ENCODE data around the gene KRT35.

DNA sequence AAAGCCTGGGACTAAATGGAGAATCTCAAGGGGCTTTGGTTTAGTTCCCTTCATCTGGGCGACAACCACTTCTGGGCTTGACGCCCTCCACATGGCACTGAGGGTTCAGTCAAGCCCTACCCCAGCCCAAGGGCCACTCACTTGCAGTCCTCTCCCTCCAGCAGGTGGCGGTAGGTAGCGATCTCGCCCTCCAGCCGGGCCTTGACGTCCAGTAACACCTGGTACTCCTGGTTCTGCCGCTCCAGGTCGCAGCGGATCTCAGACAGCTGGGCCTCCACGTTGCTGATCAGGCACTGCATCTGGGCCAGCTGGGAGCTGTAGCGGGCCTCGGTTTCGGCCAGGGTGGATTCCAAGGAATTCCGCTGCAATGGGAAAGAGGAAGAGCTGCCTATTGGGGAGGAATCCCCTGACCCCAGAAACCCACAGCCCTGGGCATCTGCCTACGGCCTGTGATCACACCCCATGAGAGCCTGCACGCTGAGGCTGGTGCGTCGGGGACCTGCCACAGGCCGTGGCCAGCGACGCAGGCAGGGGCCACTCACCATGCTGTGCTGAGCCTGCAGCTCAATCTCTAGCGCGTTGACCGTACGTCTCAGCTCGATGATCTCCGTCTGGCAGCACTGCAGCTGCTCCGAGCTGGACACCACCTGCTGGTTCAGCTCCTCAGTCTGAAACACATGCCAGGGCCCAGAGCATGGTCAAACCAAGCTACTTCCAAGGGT is 6.0 kb upstream of the KRT35 start:
- TF ChIP-seq CTCF (IDR thresholded peaks at IDR 0.05; ENCODE audit: extremely low read depth in 1 of 2, insufficient read depth in 1 of 2, low read depth in 1 of 2, low read length in 2 of 2), result peak; percentile 65 to 80
- TF ChIP-seq POLR2AphosphoS5 (IDR thresholded peaks at IDR 0.05; ENCODE audit: insufficient read depth, low read depth, low read length), result no peak
